ENCODE results near the gene PRR23E.

Gene PRR23E

GRCh38 chr3:127226946-127227842 lies 34.3 kb downstream of the PRR23E start:
- no peak for DNase-seq (ENCODE audit: low read depth, low spot score)

- DNase-seq (ENCODE audit: low read depth, low spot score): no peak
Observed at GRCh38 chr3:127228866-127229265, 35.9 kb downstream of the PRR23E start.

- DNase-seq (ENCODE audit: low read depth, low spot score): no peak
Observed at GRCh38 chr3:127233371-127233770, 40.4 kb downstream of the PRR23E start.

GRCh38 chr3:127234778-127235177 lies 41.8 kb downstream of the PRR23E start:
- no peak for DNase-seq (ENCODE audit: low read depth, low spot score)

- DNase-seq (ENCODE audit: low read depth, low spot score): no peak
Observed at GRCh38 chr3:127235706-127236105, 42.8 kb downstream of the PRR23E start.

- no peak for DNase-seq (ENCODE audit: low read depth, low spot score)
Observed at GRCh38 chr3:127237835-127238234, 44.9 kb downstream of the PRR23E start.

GRCh38 chr3:127238602-127239001 lies 45.7 kb downstream of the PRR23E start:
- no peak for DNase-seq (ENCODE audit: low read depth, low spot score)

- no peak for DNase-seq (ENCODE audit: low read depth, low spot score)
Observed at GRCh38 chr3:127247292-127247691, 54.4 kb downstream of the PRR23E start.
